GM21390 (cell line): Measurements from ENCODE around the gene RHCE.
"Not testable (repeated sequence)": the region's sequence is repeated elsewhere in the genome, so short reads cannot be mapped to it uniquely, and the experiment has no call there.

Source experiments
- ATAC-seq: cut with Tn5 transposase; IDR thresholded peaks from one replicate; pipeline ENCODE4 v1.9.1; 2021; ENCODE audit not compliant: unreplicated experiment

The RHCE gene

DNA sequence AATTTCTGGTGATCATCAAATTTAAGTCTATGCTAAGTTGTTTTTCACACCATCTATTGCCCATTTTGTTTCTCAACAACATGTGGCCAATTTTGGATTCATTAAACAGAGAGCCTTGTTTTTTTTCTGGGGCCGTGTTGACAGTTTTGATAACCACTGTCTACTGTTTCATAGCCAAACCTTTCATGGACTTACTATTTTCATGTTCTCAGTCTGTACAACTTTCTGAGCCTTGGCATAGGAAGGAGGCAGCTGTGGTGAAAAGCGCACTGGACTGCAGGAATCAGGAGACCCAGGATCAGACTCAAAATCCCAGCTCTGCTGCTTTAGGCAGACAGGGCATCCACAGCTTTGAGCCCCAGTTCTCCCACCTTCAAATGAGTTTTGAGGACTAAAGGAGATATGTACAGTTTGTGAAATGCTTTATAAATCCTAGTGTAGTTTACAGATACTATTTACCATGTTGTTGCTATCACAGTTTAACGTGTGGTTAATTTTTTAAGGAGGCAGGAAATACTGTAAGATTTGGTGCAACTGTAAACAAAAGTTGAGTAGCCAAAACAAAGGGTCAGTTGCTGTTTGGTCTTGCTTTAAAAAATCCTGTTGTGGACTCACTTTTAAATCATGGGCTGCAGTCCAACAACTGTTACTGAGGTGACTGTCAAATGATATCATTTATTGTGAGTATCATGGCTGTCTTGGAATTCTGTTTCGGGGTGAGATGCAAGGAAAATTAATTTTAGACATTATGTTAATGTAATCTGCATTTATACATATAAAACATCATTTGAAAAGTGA, 13.0 kb upstream of the RHCE start:
- no peak for ATAC-seq

GRCh38 chr1:25432749-25433388, 12.2 kb upstream of the RHCE start:
- ATAC-seq, result no peak

- no peak for ATAC-seq
Observed at GRCh38 chr1:25431955-25432719, 11.5 kb upstream of the RHCE start.

DNA sequence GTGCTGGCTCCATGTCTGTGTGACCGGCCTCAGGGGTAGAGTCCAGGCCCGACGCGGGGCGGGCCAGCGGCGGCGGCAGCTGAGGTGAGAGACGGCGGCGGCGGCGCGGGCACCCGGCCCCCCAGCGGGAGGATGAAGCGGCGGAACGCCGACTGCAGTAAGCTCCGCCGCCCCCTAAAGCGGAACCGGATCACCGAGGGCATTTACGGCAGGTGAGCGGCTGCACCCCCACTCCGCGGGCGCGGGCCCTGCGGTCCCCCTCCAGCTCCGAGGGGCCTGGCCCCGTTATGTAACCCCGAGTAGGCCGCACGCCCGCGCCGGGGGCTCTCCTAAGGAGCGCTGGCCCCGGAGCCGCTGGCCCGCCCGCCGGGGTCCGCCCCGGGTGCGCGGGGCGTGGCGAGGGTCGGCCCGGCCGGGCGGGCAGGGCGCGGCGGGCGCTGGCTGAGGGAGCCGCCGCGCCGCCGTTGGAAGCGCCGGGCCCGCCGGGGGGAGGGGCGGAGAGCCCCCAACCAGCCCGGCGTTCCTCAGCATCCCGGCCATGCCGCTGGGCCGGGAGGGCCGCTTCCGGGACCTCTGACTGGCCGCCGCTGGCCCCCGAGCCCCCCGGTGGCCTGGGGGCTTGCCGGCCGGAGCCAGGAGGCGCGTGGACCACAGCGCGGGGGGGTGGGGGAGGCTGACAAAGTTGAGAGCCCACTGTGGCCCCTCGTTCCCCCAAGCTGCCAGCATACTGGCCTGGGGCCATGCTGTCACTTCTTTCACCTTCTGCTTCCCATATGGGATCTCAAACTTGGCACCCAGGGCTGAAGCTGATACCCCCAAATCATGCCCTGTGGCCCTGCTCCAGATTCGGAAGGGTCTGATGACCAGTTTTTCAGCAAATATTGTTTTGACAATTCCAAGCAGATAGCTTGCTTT, 10.6 kb upstream of the RHCE start:
- ATAC-seq, result peak; percentile 25

GRCh38 chr1:25430073-25430966, 9.7 kb upstream of the RHCE start, which contains the start of gene MACO1:
Gene MACO1, plus strand, starts transcription at chr1:25430897. Its CDS starts 202 bp downstream, at chr1:25431099.
- ATAC-seq, result peak; percentile 84

DNA sequence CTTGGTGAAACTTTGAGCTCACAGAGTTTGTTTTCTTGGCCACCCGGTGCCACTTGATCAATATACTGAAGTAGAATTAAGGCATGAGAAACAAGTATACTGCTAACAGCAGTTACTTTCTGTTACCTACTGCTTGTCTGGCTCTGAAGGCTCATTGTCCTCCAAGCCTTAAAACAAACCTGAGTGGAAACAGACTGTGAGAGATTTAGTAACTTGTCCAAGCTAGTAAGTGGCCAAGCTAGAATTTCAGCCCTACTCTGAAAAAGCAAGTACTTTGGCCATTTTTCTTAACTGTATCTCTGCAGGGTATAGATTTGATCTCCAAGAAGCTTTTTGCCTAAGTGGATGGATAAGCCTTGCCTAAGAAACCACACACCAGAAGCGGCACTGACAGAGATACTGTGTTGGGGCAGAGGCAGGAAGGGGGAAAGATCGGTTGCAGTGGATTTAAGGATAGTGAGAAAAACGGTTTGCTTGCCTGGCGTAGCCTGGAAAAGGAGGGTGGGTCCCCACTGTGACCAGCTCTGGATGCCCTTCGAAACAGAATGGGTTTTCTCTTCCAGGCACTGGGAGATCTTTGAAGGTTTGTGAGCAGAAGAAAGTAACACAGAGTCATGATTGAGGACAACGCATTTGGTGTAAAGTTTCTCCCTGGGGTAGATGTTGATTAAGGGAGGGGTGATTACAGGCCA, 8.0 kb upstream of the RHCE start:
- no peak for ATAC-seq

DNA sequence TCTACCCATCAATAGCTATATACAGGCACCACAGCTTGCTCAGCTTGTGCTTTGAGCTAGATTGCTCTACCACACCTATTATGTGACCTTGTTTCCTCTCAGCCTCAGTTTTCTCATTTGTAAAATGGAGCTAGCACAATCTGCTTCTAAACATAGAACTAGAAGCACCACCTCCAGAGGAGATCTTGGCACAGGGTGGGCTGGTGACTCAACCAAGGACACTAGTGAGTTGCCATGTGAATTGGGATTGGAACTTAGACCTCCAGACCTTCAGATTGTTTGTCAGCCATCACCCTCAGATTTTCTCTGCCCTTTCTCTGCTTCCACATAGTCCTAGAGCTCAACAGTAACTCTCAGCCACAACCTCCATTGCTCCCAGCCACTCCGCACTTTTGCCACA, 7.1 kb upstream of the RHCE start:
- no peak for ATAC-seq

GRCh38 chr1:25425098-25426085, 4.8 kb upstream of the RHCE start:
- ATAC-seq, result no peak

- ATAC-seq, result not testable (repeated sequence)
Observed at GRCh38 chr1:25423206-25423605, 2.6 kb upstream of the RHCE start.

DNA sequence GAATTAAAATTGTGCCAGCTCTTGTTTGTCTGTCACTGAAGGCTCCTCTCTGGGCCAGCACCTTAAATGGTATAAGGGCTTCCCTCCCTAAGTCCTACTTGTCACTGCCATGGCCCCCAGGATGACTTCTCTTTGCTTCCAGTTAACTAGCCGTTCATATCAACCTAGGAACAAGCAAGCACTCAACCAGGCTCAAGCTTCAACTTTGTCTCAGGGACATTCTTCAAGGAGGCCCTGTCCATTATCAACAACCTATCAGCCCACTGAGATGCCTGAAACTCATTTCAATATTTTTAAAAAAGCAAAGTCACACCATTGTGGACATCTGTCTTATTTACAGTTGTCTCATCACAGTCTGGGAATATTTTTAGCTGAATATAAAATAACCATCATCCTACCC, 1.3 kb downstream of the RHCE start:
- not testable (repeated sequence) for ATAC-seq

GRCh38 chr1:25417280-25417679, 3.3 kb downstream of the RHCE start:
- ATAC-seq, result not testable (repeated sequence)

- ATAC-seq, result not testable (repeated sequence)
Observed at GRCh38 chr1:25414578-25414977, 6.0 kb downstream of the RHCE start.

GRCh38 chr1:25414157-25414556, 6.5 kb downstream of the RHCE start:
- not testable (repeated sequence) for ATAC-seq

GRCh38 chr1:25412872-25413623, 7.6 kb downstream of the RHCE start:
- not testable (repeated sequence) for ATAC-seq

GRCh38 chr1:25409641-25410427, 10.8 kb downstream of the RHCE start:
- ATAC-seq, result not testable (repeated sequence)

DNA sequence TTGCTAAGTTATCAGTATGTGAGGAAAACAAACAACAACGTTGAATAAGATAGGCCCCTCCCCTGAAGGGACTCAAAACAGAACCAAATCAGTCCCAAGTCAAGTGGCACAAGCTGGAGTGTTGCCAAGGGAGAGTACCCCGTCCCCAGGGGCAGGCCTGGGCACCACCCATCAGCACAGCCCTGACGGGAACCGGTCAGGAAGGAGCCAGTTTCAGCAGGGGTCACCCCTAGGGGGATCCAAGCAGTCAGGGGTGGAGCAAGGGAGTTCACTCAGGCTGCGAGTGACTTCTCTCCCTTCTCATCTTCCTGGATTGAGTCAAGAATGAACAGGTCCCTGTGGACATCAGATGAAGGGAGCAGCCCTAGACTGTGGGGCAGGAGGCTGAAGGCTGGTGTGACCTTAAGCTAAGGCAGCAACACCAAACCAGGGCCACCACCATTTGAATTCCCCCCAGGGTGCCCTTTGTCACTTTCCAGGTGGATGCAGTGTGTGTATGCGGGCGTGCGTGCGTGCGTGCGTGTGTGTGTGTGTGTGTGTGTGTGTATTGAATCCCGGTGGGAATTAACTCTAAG, 14.8 kb downstream of the RHCE start:
- ATAC-seq, result not testable (repeated sequence)
